HG03060 (cell line): ENCODE results near the gene SLC30A4.
"Not testable (repeated sequence)": the region's sequence is repeated elsewhere in the genome, so short reads cannot be mapped to it uniquely, and the experiment has no call there.

Source experiments
- ATAC-seq: cut with Tn5 transposase; IDR thresholded peaks from one replicate; pipeline ENCODE4 v1.9.1; 2021; ENCODE audit warnings: low read depth, moderate number of reproducible peaks; ENCODE audit not compliant: unreplicated experiment

Gene SLC30A4

GRCh38 chr15:45510758-45511280 lies 11.7 kb downstream of the SLC30A4 start:
- no peak for ATAC-seq

GRCh38 chr15:45507143-45507542 lies 15.4 kb downstream of the SLC30A4 start:
- ATAC-seq: not testable (repeated sequence)

GRCh38 chr15:45499426-45499825 lies 23.1 kb downstream of the SLC30A4 start:
- no peak for ATAC-seq

- no peak for ATAC-seq
Observed at GRCh38 chr15:45498701-45499100, 23.9 kb downstream of the SLC30A4 start.

GRCh38 chr15:45497261-45497660 lies 25.3 kb downstream of the SLC30A4 start:
- ATAC-seq: no peak

- no peak for ATAC-seq
Observed at GRCh38 chr15:45496658-45497057, 25.9 kb downstream of the SLC30A4 start.

GRCh38 chr15:45495588-45495987 lies 27.0 kb downstream of the SLC30A4 start:
- no peak for ATAC-seq

- no peak for ATAC-seq
Observed at GRCh38 chr15:45489690-45490238, 32.8 kb downstream of the SLC30A4 start.

GRCh38 chr15:45486317-45486716 lies 36.2 kb downstream of the SLC30A4 start:
- ATAC-seq: no peak

- ATAC-seq: no peak
Observed at GRCh38 chr15:45481135-45481534, 41.4 kb downstream of the SLC30A4 start.

GRCh38 chr15:45476410-45476809 lies 46.1 kb downstream of the SLC30A4 start:
- ATAC-seq: no peak

GRCh38 chr15:45474799-45475198 lies 47.8 kb downstream of the SLC30A4 start:
- ATAC-seq: no peak

GRCh38 chr15:45473068-45473467 lies 49.5 kb downstream of the SLC30A4 start:
- ATAC-seq: no peak

- ATAC-seq: no peak
Observed at GRCh38 chr15:45471151-45471550, 51.4 kb downstream of the SLC30A4 start.

GRCh38 chr15:45469441-45469840 lies 53.1 kb downstream of the SLC30A4 start:
- ATAC-seq: no peak

- ATAC-seq: no peak
Observed at GRCh38 chr15:45469027-45469426, 53.5 kb downstream of the SLC30A4 start.

GRCh38 chr15:45468294-45468693 lies 54.3 kb downstream of the SLC30A4 start:
- ATAC-seq: no peak

- ATAC-seq: no peak
Observed at GRCh38 chr15:45458746-45459403, 63.7 kb downstream of the SLC30A4 start.

GRCh38 chr15:45457641-45458539 lies 64.7 kb downstream of the SLC30A4 start:
- ATAC-seq: peak; percentile 47

GRCh38 chr15:45457220-45457619 lies 65.3 kb downstream of the SLC30A4 start:
- no peak for ATAC-seq
